Measurements from ENCODE around the gene MRTFB. TPM values are rescaled to one million over a fixed set of nuclear protein-coding genes. Genes with fewer than 3 reads are reported as not detected.
A peak's percentile ranks its signal among the peaks of the same experiment; 100 is the strongest.

The MRTFB gene
- total and polyA plus RNA-seq, 2 of the 13 experiments (the other 11 are each of a cell fraction or from before 2014, with no cell fraction given), result 11.4 to 14.0 TPM

DNA sequence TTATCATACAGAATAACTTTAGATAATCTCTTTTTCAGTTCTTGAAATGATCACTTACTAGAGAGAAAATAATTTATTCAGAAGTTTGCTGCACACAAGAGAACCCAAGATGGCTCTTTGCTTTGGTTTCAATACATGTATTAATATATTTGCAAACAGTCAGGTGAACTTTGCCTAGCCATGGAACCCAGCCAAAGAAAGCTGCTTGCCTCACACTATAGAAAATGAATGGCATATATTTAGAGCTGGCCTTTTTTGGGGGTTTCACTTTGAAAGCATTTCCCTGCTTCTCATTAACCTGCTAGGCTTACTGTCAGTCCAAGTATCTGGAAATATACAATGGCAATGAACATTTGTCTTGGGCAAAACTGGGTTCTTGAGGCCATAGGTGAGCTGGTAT is 75.3 kb downstream of the MRTFB start:
- Histone ChIP-seq H3K4me2 (ENCODE audit: low read depth, low read length) (no peak overlapping the region), H3K27ac (ENCODE audit: extremely low read length, insufficient read depth, low read length) (no peak overlapping the region), H3K4me1 (ENCODE audit: insufficient read depth, low read length) (peaks cover 15% of the 10 kb centered on the region), H3K36me3 (replicated peaks in 1 of 2; ENCODE audit: control insufficient read depth in 1 of 2, insufficient read depth in 2 of 2, low read length in 2 of 2) (peaks cover 5 to 16% of the 10 kb centered on the region in 2 experiments; a peak in 4 of 5 replicates), H3K9me3 (ENCODE audit: low read length) (no peaks in the 10 kb centered on the region), H3K27me3 (ENCODE audit: control insufficient read depth in 1 of 2, insufficient read depth in 2 of 2, low read length in 2 of 2) (no peaks in the 10 kb centered on the region), H3K4me3 (replicated peaks in 1 of 3; ENCODE audit: insufficient read depth in 1 of 3, low read depth in 2 of 3, low read length in 3 of 3) (no peak overlapping the region), H3K79me2 (ENCODE audit: insufficient read depth, low read length) (no peaks in the 10 kb centered on the region), H3K9ac (ENCODE audit: insufficient read depth, low read depth, low read length) (no peak overlapping the region), H2AFZ (ENCODE audit: low read length) (no peak overlapping the region), H4K20me1 (ENCODE audit: insufficient read depth, low read length) (no peaks in the 10 kb centered on the region; the same call in 1 of the 2 replicates)
- intact Hi-C loops (cut with micrococcal nuclease; ENCODE audit: unreplicated experiment) (no loop called here), in situ Hi-C loops (cut with HindIII; ENCODE audit: extremely low pct_ligation_motif_present, low pct_unique_long_range_greater_than_20kb) (no loop called here)
- ChIA-PET CTCF (ENCODE audit: low intra/inter-chr PET ratio, low total read pairs) (no interaction called here), POLR2A (interaction anchor here (1.3 kb wide), 1 partner anchor 76 kb away, joined by 3 read pairs; no protein-coding TSS in a partner anchor)
- FAIRE-seq, result no peak
- BruUV-seq (replicated peaks), result no TSS peak
- peak; percentile 79 for TF ChIP-seq PPARG (CRISPR knock-in tag; conservative IDR thresholded peaks at IDR 0.05)
- no peak for TF ChIP-seq SOX5 (CRISPR knock-in tag; IDR thresholded peaks at IDR 0.05; ENCODE audit: borderline replicate concordance)
- TF ChIP-seq ZNF644 (CRISPR knock-in tag; IDR thresholded peaks at IDR 0.05; ENCODE audit: low read depth), result 0 out of 2 replicates have a peak, but pooled peaks have one; percentile 59
- peak; percentile 33; the same call in 1 of the 2 replicates for TF ChIP-seq RXRB (CRISPR knock-in tag; IDR thresholded peaks at IDR 0.05; ENCODE audit: borderline replicate concordance)
- TF ChIP-seq FOXJ3 (CRISPR knock-in tag; IDR thresholded peaks at IDR 0.05; ENCODE audit: borderline replicate concordance), result 0 out of 2 replicates have a peak, but pooled peaks have one; percentile 26
- no peak for TF ChIP-seq SNAI1 (CRISPR knock-in tag; IDR thresholded peaks at IDR 0.05; ENCODE audit: borderline replicate concordance)
- TF ChIP-seq, protein P1, sequence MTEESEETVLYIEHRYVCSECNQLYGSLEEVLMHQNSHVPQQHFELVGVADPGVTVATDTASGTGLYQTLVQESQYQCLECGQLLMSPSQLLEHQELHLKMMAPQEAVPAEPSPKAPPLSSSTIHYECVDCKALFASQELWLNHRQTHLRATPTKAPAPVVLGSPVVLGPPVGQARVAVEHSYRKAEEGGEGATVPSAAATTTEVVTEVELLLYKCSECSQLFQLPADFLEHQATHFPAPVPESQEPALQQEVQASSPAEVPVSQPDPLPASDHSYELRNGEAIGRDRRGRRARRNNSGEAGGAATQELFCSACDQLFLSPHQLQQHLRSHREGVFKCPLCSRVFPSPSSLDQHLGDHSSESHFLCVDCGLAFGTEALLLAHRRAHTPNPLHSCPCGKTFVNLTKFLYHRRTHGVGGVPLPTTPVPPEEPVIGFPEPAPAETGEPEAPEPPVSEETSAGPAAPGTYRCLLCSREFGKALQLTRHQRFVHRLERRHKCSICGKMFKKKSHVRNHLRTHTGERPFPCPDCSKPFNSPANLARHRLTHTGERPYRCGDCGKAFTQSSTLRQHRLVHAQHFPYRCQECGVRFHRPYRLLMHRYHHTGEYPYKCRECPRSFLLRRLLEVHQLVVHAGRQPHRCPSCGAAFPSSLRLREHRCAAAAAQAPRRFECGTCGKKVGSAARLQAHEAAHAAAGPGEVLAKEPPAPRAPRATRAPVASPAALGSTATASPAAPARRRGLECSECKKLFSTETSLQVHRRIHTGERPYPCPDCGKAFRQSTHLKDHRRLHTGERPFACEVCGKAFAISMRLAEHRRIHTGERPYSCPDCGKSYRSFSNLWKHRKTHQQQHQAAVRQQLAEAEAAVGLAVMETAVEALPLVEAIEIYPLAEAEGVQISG (CRISPR knock-in tag; IDR thresholded peaks at IDR 0.05), result no peak
- TF ChIP-seq HNF4A (CRISPR knock-in tag; IDR thresholded peaks at IDR 0.05), result peak; percentile 27; the same call in 1 of the 2 replicates
- DNase-seq (ENCODE audit: low spot score), result peak; percentile 60
- no peak; the same call in 2 of the 3 replicates for ATAC-seq

All from HepG2 (cell line).